Measurements from ENCODE around the gene PRR5L. TPM values are rescaled to one million over a fixed set of nuclear protein-coding genes. Genes with fewer than 3 reads are reported as not detected.

The PRR5L gene
- polyA plus RNA-seq, 1 of the 3 experiments (the other 2 are of a cell fraction) = 0.46 TPM

GRCh38 chr11:36455658-36456111, 159.6 kb downstream of the PRR5L start:
- peak overlapping the region; percentile 28 to 86; a peak in 3 of 4 replicates for H3K27ac ChIP-seq (ENCODE audit: low read depth in 2 of 2, low read length in 1 of 2)
- H3K4me1 ChIP-seq (ENCODE audit: control insufficient read depth in 1 of 2, insufficient read depth in 2 of 2, low read depth in 1 of 2, low read length in 1 of 2) = peaks cover 7 to 39% of the 10 kb centered on the region in 2 experiments
- CTCF ChIA-PET = interaction anchor here (0.8 to 1.4 kb wide), 5 partner anchors 17 to 1869 kb away, joined by 3 to 7 read pairs (median 3); no protein-coding TSS in a partner anchor
- H3K9ac ChIP-seq = peak overlapping the region; percentile 58; the same call in 1 of the 2 replicates
- no peaks in the 10 kb centered on the region for H3K79me2 ChIP-seq (ENCODE audit: insufficient read depth)
- no peaks in the 10 kb centered on the region for H3K9me2 ChIP-seq
- 55% methylated on average over 7 of the region's 11 CpGs for WGBS (ENCODE audit: low lambda C conversion rate)
- H3K36me3 ChIP-seq (replicated peaks in 1 of 2; ENCODE audit: control insufficient read depth in 1 of 2, insufficient read depth in 2 of 2, low read length in 1 of 2) = no peaks in the 10 kb centered on the region
- no peaks in the 10 kb centered on the region for H4K20me1 ChIP-seq (ENCODE audit: insufficient read depth)
- DNase-seq = peak; percentile 35
- peaks cover 4% of the 10 kb centered on the region for H3F3A ChIP-seq (replicated peaks; ENCODE audit: insufficient read depth)
- H3K4me3 ChIP-seq (ENCODE audit: low read depth in 2 of 2, low read length in 1 of 2) = no peak overlapping the region
- POLR2A ChIA-PET = no interaction called here
- H3K4me2 ChIP-seq = peak overlapping the region; percentile 10; the same call in 1 of the 2 replicates
- no peaks in the 10 kb centered on the region for H3K9me3 ChIP-seq
- peak overlapping the region; percentile 81 for H2AFZ ChIP-seq (ENCODE audit: low read depth)
- no peaks in the 10 kb centered on the region for H3K27me3 ChIP-seq (ENCODE audit: insufficient read depth)
- TF ChIP-seq RAD21 (IDR thresholded peaks at IDR 0.05; ENCODE audit: low read length) (no peak), NFIC (IDR thresholded peaks at IDR 0.05; ENCODE audit: borderline replicate concordance) (peak; percentile 26), MAX (IDR thresholded peaks at IDR 0.05; ENCODE audit: low read depth) (0 out of 2 replicates have a peak, but pooled peaks have one; percentile 23), USF2 (IDR thresholded peaks at IDR 0.05; ENCODE audit: borderline replicate concordance, low read depth, low read length) (no peak), RFX5 (IDR thresholded peaks at IDR 0.05; ENCODE audit: low read length) (no peak), MEF2A (IDR thresholded peaks at IDR 0.05; ENCODE audit: borderline replicate concordance, low read depth) (no peak), JUND (IDR thresholded peaks at IDR 0.05) (peak; percentile 86), TAF1 (IDR thresholded peaks at IDR 0.05; ENCODE audit: borderline replicate concordance, low read depth, low read length) (0 out of 2 replicates have a peak, but pooled peaks have one; percentile 7), RXRA (IDR thresholded peaks at IDR 0.05; ENCODE audit: borderline replicate concordance, low read depth) (no peak), GABPA (IDR thresholded peaks at IDR 0.05; ENCODE audit: low read depth) (no peak), FOXM1 (IDR thresholded peaks at IDR 0.05; ENCODE audit: low read depth) (no peak), TCF12 (IDR thresholded peaks at IDR 0.05) (peak; percentile 81), CTCF (IDR thresholded peaks at IDR 0.05) (no peak), YY1 (IDR thresholded peaks at IDR 0.05; ENCODE audit: low read depth) (no peak), MXI1 (IDR thresholded peaks at IDR 0.05; ENCODE audit: low read depth, low read length) (no peak), POLR2AphosphoS5 (IDR thresholded peaks at IDR 0.05; ENCODE audit: low read depth, low read length) (no peak), REST (IDR thresholded peaks at IDR 0.05; ENCODE audit: low read depth, low read length) (no peak), NRF1 (IDR thresholded peaks at IDR 0.05; ENCODE audit: low read depth, low read length) (no peak), ELF1 (IDR thresholded peaks at IDR 0.05) (no peak), RCOR1 (IDR thresholded peaks at IDR 0.05; ENCODE audit: low read length) (no peak), GATA2 (CRISPR knock-in tag; IDR thresholded peaks at IDR 0.05) (no peak), TEAD4 (IDR thresholded peaks at IDR 0.05; ENCODE audit: borderline replicate concordance, insufficient read depth) (no peak), EZH2phosphoT487 (IDR thresholded peaks at IDR 0.05; ENCODE audit: borderline replicate concordance, low read depth) (no peak), IRF3 (IDR thresholded peaks at IDR 0.05; ENCODE audit: low read depth, low read length) (no peak), EP300 (IDR thresholded peaks at IDR 0.05; ENCODE audit: borderline replicate concordance in 1 of 2, low read depth in 1 of 2, low read length in 1 of 2) (peak in 1 of 2 experiments; percentile 44; a peak in 1 of 4 replicates), FOSL2 (IDR thresholded peaks at IDR 0.05; ENCODE audit: borderline replicate concordance, low read depth) (peak; percentile 82), PBX3 (IDR thresholded peaks at IDR 0.05) (peak; percentile 26; the same call in 1 of the 2 replicates)

All from SK-N-SH (cell line).